Islet of Langerhans (tissue), 1 donor: ENCODE data around the gene CHRNA1.

Experiments
- FAIRE-seq: peaks from one replicate; lab custom pipeline; 2011; peaks lifted over from hg19 to GRCh38; lab: Jason Lieb, UNC

Gene CHRNA1

GRCh38 chr2:174759381-174760065, 4.7 kb downstream of the CHRNA1 start:
- FAIRE-seq, result no peak

DNA sequence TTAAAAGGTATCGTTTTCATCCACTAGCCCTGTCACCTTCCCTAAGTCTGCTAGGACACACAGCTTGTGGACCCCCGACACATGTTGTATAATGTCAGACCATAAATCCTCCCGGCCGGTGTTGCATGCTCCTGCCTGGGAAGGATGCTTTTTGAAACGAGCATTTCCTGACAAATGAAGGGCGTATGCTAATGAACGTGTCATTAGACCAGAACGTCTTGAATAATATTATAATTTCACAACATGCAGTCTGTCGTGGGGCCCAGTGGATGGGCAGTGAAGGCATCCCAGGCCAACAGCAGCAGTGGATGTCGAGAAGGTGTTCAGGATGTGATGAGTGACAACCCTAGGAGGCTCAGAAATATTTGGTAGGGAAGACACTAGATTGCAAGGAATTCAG, 7.5 kb downstream of the CHRNA1 start:
- no peak for FAIRE-seq

GRCh38 chr2:174753038-174753633, 11.1 kb downstream of the CHRNA1 start:
- no peak for FAIRE-seq

- FAIRE-seq, result no peak
These were observed 11.8 kb downstream of the CHRNA1 start for GRCh38 chr2:174752403-174753037.

- no peak for FAIRE-seq
These were observed 13.3 kb downstream of the CHRNA1 start for GRCh38 chr2:174750923-174751441.

GRCh38 chr2:174749793-174750192, 14.5 kb downstream of the CHRNA1 start:
- FAIRE-seq, result no peak

GRCh38 chr2:174748948-174749347, 15.3 kb downstream of the CHRNA1 start:
- peak; percentile 92 for FAIRE-seq

- FAIRE-seq, result no peak
These were observed 19.1 kb downstream of the CHRNA1 start for GRCh38 chr2:174745142-174745541.

- FAIRE-seq, result no peak
These were observed 20.2 kb downstream of the CHRNA1 start for GRCh38 chr2:174744111-174744510.

GRCh38 chr2:174740721-174741120, 23.6 kb downstream of the CHRNA1 start:
- FAIRE-seq, result no peak

DNA sequence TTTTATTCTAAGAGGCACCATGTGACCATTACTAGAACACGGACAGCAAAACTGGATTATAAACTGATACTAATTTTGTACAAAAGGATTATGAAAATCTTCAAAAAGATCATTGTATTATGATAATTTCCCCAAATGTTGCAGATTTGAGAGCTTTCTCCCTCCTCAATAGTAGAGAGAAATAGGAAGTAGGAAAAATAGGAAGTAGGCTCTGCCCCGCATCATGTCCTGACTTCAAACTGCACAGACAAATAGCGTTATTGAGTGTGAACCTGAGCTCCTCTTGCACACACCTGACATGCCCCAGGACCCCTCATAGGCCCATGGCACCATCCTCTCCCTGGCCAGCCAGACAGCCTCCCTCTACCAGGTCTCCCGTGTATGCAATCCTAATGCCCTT, 25.4 kb downstream of the CHRNA1 start:
- no peak for FAIRE-seq

- no peak for FAIRE-seq
These were observed 32.7 kb downstream of the CHRNA1 start for GRCh38 chr2:174731546-174731945.

GRCh38 chr2:174730698-174731018, 33.6 kb downstream of the CHRNA1 start:
- no peak for FAIRE-seq

- FAIRE-seq, result no peak
These were observed 34.2 kb downstream of the CHRNA1 start for GRCh38 chr2:174729797-174730697.

DNA sequence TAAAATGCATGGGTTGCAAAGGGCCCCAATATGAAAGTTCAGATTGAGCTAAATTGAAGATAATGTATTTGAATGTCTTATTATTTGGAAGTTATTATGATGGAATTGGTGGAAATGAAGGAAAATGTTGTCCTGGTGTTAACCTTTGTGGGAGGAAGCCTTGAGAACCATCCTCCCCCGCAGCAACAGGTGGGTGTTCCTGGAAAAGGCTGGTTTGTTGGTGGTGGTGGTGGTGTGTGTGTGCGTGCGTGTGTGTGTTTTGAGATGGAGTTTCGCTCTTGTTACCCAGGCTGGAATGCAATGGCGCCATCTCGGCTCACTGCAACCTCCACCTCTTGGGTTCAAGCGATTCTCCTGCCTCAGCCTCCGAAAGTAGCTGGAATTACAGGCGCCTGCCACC, 36.2 kb downstream of the CHRNA1 start:
- no peak for FAIRE-seq

GRCh38 chr2:174726212-174726611, 38.1 kb downstream of the CHRNA1 start:
- no peak for FAIRE-seq

GRCh38 chr2:174722942-174723592, 41.2 kb downstream of the CHRNA1 start:
- FAIRE-seq, result no peak

- no peak for FAIRE-seq
These were observed 45.3 kb downstream of the CHRNA1 start for GRCh38 chr2:174719016-174719415.

DNA sequence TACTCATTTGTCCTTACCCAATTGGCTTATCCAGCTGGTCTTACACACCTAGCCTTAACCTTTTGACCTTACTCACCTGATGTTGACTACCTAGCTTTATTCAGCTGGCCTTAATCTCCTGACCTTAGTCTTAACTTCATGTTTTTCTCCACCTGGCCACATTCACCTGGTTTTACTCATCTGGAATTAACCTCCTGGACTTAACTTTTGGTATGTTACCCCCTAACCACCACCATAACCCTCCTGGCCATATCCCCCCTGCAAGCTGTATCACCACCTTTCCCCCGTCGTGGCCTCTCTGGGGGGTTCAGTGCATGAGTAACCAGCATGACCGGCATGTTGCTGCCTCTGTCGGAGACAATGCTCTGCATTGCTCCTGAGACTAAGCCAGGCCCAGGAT, 45.7 kb downstream of the CHRNA1 start:
- FAIRE-seq, result no peak

DNA sequence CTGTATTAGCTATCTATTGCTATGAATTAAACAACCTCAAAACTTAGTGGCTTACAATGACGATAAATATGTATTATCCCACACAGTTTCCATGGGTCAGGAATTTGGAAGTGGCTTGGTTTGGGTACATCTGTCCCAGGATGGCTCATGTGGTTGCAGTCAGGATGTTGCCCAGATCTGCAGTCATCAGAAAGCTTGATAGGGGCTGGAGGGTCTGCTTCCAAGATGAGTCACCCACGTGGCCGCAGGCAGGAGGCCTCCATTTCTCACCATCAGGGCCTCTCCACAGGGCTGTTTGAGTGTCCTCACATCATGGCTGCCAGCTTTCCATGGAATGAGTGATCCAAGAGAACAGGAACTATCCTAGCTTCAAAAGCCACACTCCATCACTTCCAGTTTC, 46.4 kb downstream of the CHRNA1 start:
- no peak for FAIRE-seq

GRCh38 chr2:174717273-174717672, 47.0 kb downstream of the CHRNA1 start:
- no peak for FAIRE-seq

GRCh38 chr2:174716785-174717184, 47.5 kb downstream of the CHRNA1 start:
- FAIRE-seq, result no peak
